GM19240 (cell line): ENCODE results near the gene ATP6V0A4.
"Not testable (repeated sequence)": the region's sequence is repeated elsewhere in the genome, so short reads cannot be mapped to it uniquely, and the experiment has no call there.

Source experiments
- DNase-seq: peaks from one replicate; pipeline ENCODE4 v3.0.0; 2011; ENCODE audit warnings: low spot score; ENCODE audit not compliant: insufficient read length

ATP6V0A4 gene

DNA sequence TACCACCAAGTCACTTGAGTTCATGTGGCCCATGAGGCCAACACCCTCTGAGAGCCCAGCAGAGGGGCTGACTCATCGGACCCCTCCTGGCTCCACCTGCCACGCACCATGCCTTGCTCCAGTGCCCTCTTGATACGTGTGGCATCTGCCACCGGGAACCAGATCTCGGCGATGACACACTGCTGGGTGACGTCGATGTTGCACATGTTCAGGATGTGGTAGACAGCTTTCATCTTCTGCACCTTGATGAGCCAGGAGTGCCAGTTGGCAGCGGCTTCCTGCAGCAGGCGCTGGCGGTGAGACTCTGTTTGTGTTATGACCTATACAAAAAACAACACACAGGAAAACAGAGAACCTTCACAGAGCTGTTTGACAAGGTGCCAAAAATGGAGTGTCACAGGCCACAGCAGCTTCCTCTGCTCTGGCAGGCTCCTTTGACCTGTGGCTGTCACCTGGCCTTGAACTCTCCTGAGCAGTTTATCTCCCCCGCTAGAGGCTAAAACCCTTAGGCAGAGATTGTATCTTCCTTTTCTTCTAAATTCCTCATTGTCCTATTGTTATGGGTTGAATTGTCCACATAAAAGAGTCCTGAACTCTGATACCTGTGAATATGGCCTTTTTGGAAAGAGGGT, 45.4 kb downstream of the ATP6V0A4 start:
- DNase-seq: no peak

- no peak for DNase-seq
Measured at GRCh38 chr7:138750901-138751464, 47.0 kb downstream of the ATP6V0A4 start.

GRCh38 chr7:138750473-138750872, 47.5 kb downstream of the ATP6V0A4 start:
- no peak for DNase-seq

- no peak for DNase-seq
Measured at GRCh38 chr7:138749960-138750359, 48.0 kb downstream of the ATP6V0A4 start.

DNA sequence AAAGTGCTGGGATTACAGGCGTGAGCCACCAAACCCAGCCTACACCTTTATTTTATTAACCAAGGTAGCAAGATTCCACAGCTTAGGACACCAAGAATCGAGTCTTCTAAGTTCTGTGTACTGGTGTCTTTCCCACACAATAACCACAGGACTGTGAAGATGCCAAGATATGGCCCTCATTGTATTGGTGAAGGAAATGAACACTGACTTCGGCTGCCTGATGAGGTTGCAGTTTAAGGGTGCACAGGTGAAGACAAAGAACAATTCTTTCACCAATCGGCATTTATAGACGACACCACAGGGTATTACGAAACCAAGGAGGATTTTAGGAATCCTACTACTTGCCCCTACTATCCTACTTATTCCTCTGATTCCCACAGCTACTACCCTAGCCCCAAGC, 49.3 kb downstream of the ATP6V0A4 start:
- no peak for DNase-seq

DNA sequence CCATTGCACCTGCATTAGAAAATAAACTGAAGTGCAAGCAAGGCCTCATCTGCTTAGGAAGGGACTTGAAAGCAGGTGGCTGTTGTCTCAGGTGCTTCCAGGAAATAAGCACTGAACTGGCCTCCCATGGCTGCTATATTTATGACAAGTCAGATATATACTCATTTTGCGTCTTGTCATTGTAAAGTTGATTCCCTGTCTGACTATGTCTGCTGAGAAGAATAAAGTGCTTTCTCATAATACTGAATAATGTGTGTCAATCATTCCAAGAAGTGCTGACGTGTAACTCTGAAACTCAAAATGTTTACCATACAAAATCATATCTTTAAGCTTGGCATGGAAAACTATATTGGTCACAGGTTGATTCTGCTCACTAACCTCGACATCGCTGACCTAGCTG, 51.9 kb downstream of the ATP6V0A4 start:
- DNase-seq: no peak

GRCh38 chr7:138745189-138745588, 52.8 kb downstream of the ATP6V0A4 start:
- DNase-seq: no peak

GRCh38 chr7:138741453-138741735, 56.6 kb downstream of the ATP6V0A4 start:
- DNase-seq: no peak

- DNase-seq: no peak
Measured at GRCh38 chr7:138739859-138740258, 58.1 kb downstream of the ATP6V0A4 start.

GRCh38 chr7:138738551-138739335, 59.3 kb downstream of the ATP6V0A4 start:
- DNase-seq: peak; percentile 56

GRCh38 chr7:138738114-138738513, 59.9 kb downstream of the ATP6V0A4 start:
- DNase-seq: no peak

- DNase-seq: no peak
Measured at GRCh38 chr7:138735399-138735798, 62.6 kb downstream of the ATP6V0A4 start.

GRCh38 chr7:138731733-138732132, 66.3 kb downstream of the ATP6V0A4 start:
- not testable (repeated sequence) for DNase-seq

DNA sequence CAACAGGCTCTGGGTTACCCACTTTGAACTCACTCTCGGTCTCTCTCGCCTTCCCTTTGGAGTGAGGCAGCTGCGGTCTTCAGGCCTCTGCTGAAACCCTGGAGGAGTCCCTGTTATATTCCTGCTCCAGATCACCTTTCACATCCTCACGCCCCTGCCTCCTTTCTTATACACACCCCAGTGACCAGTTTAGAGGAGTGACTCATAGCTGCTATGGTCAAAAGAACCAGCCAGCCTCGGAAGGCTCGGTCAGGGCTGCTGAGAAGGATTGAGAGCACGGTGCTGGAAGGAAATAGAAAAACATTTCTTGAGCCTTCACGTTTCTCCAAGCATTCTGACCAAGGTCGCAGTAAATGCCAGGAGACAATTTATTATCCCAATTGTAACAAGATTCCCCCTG, 68.6 kb downstream of the ATP6V0A4 start:
- DNase-seq: no peak

GRCh38 chr7:138727336-138728099, 70.5 kb downstream of the ATP6V0A4 start:
- DNase-seq: no peak

- no peak for DNase-seq
Measured at GRCh38 chr7:138726288-138726687, 71.7 kb downstream of the ATP6V0A4 start.

- DNase-seq: no peak
Measured at GRCh38 chr7:138720286-138720685, 77.7 kb downstream of the ATP6V0A4 start.

- no peak for DNase-seq
Measured at GRCh38 chr7:138716889-138717288, 81.1 kb downstream of the ATP6V0A4 start.

- no peak for DNase-seq
Measured at GRCh38 chr7:138713191-138713590, 84.8 kb downstream of the ATP6V0A4 start.

DNA sequence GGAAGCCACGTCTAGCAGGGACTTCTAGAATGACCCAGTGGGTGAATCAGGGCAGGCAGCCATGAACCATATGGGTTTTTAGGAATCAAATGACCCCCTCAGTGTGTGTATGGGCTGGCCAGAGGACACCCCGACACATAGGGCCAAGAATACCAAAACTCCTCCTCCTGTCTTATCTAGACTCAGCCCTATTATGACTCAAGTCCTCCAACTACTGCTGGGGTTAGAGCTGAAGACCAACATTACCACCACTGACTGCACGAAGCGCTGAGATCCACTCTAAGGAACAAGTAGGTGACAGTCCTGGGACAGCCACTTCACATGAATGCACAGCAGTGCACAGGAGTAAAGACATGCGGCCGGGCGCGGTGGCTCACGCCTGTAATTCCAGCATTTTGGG, 85.3 kb downstream of the ATP6V0A4 start:
- no peak for DNase-seq

DNA sequence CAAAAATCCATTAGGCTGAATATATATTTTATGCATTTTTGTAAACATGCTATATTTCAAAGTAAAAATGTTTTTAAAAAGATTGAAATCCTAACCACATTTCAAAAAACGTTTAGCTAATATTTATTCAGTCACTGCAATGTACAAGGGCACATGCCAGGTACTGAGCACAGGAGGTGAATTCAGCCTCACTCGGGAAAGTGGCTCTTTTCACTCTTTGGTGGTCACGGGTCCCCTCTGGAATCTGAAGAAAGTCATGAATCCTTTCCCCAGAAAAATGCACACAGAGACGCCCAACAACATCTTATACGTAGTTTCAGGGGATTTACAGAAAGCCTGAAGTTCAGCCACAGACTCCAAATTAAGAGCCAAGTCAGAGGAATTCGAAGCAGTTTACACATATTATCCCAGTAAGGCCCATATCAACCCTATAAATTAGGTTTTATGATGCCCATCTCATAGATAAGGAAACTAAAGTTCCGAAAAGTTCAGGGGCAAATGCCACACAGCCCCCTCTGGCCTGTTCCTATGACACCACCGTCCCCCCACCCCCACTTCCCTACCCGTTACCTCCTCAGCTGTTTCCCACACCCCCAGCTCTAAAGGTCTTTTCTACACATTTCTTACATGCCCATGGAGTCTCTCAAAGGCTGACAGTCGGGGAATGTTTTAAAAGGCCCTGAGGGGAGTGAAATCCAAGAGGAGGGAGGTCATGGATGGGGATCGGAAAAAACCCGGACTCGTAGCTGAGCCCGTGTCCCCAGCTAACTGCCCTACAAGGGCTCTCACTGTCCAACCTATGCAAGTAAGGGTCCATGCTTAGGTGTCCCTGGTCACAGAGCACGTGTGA, 87.2 kb downstream of the ATP6V0A4 start:
- no peak for DNase-seq
